Endothelial cell of umbilical vein (primary cell): ENCODE measurements around the gene CLDN1. TPM values are rescaled to one million over a fixed set of nuclear protein-coding genes. Genes with fewer than 3 reads are reported as not detected.

Experiments
- BruUV-seq: library from RNA; stranded (reverse); fragments of 400-500 nt; replicated peaks from 2 replicates; lab custom pipeline; 2021; lab: Mats Ljungman, UMichigan
- CTCF ChIA-PET: fragments of 300-600, 350-600 bp; sonication (Branson Sonifier 250); formaldehyde crosslinking; loops from one replicate; lab custom pipeline; 2021; ENCODE audit warnings: antibody characterized with exemption, inconsistent platforms; lab: Charles Lee
- POLR2A ChIA-PET: fragments of 300-600, 350-600 bp; sonication (Branson Sonifier 250); formaldehyde crosslinking; loops from one replicate; lab custom pipeline; 2021; ENCODE audit warnings: antibody characterized with exemption, inconsistent platforms; lab: Charles Lee
- DNase-seq: peaks from one replicate; pipeline ENCODE4 v3.0.0-alpha.2; 2011; ENCODE audit warnings: low read depth, low spot score
- FAIRE-seq: peaks from 2 replicates; lab custom pipeline; 2011; peaks lifted over from hg19 to GRCh38; lab: Jason Lieb, UNC
- H2AFZ ChIP-seq: 2 replicates; pipeline ENCODE4 v1.6.0; 2012; ENCODE audit warnings: low read depth, low read length, control low read depth, inconsistent platforms
- H3K27ac ChIP-seq: 2 replicates; pipeline ENCODE4 v1.5.1; 2011; ENCODE audit warnings: low read depth, mild to moderate bottlenecking, control low read depth, low read length, moderate library complexity; ENCODE audit not compliant: insufficient read depth
- H3K27me3 ChIP-seq, 2 experiments: 2 replicates each; pipeline versions ENCODE4 v1.6.0 to v1.6.1; 2011; ENCODE audit warnings: low read length in 2 of 2, mixed read lengths in 1 of 2; ENCODE audit not compliant: control insufficient read depth in 2 of 2, insufficient read depth in 2 of 2
- H3K36me3 ChIP-seq, 2 experiments: 2 replicates in 1 of 2; 3 replicates in 1 of 2; pipeline ENCODE4 v1.5.1; 2011; ENCODE audit warnings: low read length in 2 of 2, mild to moderate bottlenecking in 1 of 2, moderate library complexity in 1 of 2; ENCODE audit not compliant: control insufficient read depth in 2 of 2, insufficient read depth in 2 of 2; ENCODE audit errors: extremely low read depth in 1 of 2
- H3K4me1 ChIP-seq: 3 replicates; pipeline ENCODE4 v1.5.1; 2011; ENCODE audit warnings: mild to moderate bottlenecking, low read length; ENCODE audit not compliant: control insufficient read depth, insufficient read depth; ENCODE audit errors: extremely low read depth
- H3K4me2 ChIP-seq: 2 replicates; pipeline ENCODE4 v1.6.1; 2011; ENCODE audit warnings: low read length, control low read depth, mixed read lengths; ENCODE audit not compliant: insufficient read depth
- H3K4me3 ChIP-seq, 3 experiments: fragments of 200-600 bp in 1 of 3; sonication (generic), shearing (Covaris generic) in 1 of 3; replicated peaks in 1 of 3; 2 replicates each; pipeline ENCODE4 v1.5.1; 2011 to 2016; ENCODE audit warnings: control low read depth in 3 of 3, low read length in 3 of 3, mild to moderate bottlenecking in 2 of 3, inconsistent platforms in 1 of 3, low read depth in 1 of 3, moderate library complexity in 1 of 3; ENCODE audit not compliant: insufficient read depth in 1 of 3
- H3K79me2 ChIP-seq: 2 replicates; pipeline ENCODE4 v1.6.0; 2012; ENCODE audit warnings: low read length, inconsistent platforms; ENCODE audit not compliant: control insufficient read depth, insufficient read depth
- H3K9ac ChIP-seq: replicated peaks from 2 replicates; pipeline ENCODE3; 2011; ENCODE audit warnings: low read length, control low read depth; ENCODE audit not compliant: insufficient read depth; ENCODE audit errors: extremely low read depth
- H3K9me1 ChIP-seq: replicated peaks from 3 replicates; pipeline ENCODE4 v1.6.0; 2011; ENCODE audit warnings: mild to moderate bottlenecking, low read length; ENCODE audit not compliant: control insufficient read depth, insufficient read depth; ENCODE audit errors: extremely low read depth
- H3K9me3 ChIP-seq: replicated peaks from 2 replicates; pipeline ENCODE4 v1.5.1; 2012; ENCODE audit warnings: low read length, inconsistent platforms; ENCODE audit not compliant: control insufficient read depth, insufficient read depth
- H4K20me1 ChIP-seq: replicated peaks from 2 replicates; pipeline ENCODE3; 2011; ENCODE audit warnings: mild to moderate bottlenecking, low read length; ENCODE audit not compliant: control insufficient read depth, insufficient read depth; ENCODE audit errors: extremely low read depth
- EZH2 ChIP-seq: IDR thresholded peaks from 2 replicates; pipeline ENCODE4 v1.6.1; 2012; ENCODE audit warnings: borderline replicate concordance, low read depth, mild to moderate bottlenecking, moderate library complexity, low read length, inconsistent platforms; ENCODE audit not compliant: severe bottlenecking
- FOS ChIP-seq: IDR thresholded peaks from 2 replicates; pipeline ENCODE4 v1.6.1; 2011; ENCODE audit warnings: mild to moderate bottlenecking, low read length, moderate library complexity, borderline replicate concordance; ENCODE audit not compliant: insufficient read depth
- GATA2 ChIP-seq: IDR thresholded peaks from 2 replicates; pipeline ENCODE4 v1.7.0; 2011; ENCODE audit warnings: low read depth, mild to moderate bottlenecking, moderate library complexity, mixed read lengths, low read length; ENCODE audit not compliant: insufficient read length, insufficient read depth
- JUN ChIP-seq: IDR thresholded peaks from 2 replicates; pipeline ENCODE4 v1.6.1; 2011; ENCODE audit warnings: borderline replicate concordance, low read depth; ENCODE audit not compliant: insufficient read length, insufficient read depth
- MYC ChIP-seq: IDR thresholded peaks from one replicate; pipeline ENCODE4 v1.6.1; 2011; ENCODE audit warnings: mild to moderate bottlenecking, low read depth, low read length
- POLR2A ChIP-seq: IDR thresholded peaks from 2 replicates; pipeline ENCODE4 v1.6.1; 2012; ENCODE audit warnings: low read depth, mild to moderate bottlenecking, control low read depth, low read length
- POLR2AphosphoS5 ChIP-seq: IDR thresholded peaks from 2 replicates; pipeline ENCODE4 v1.6.1; 2012; ENCODE audit warnings: low read depth, mild to moderate bottlenecking, control low read depth, low read length, moderate library complexity; ENCODE audit not compliant: insufficient read depth
- dilution Hi-C: fragments of 300-500 bp; cut with MboI; formaldehyde crosslinking; loops from one replicate; pipeline ENCODE4 v1.15.0; 2019; ENCODE audit warnings: low sequenced_read_pairs; ENCODE audit not compliant: extremely low pct_ligation_motif_present
- intact Hi-C: fragments of 100-400 bp; cut with micrococcal nuclease; formaldehyde crosslinking; loops from one replicate; pipeline ENCODE4 v1.10.0; 2022
- polyA plus RNA-seq, 4 experiments: library from polyadenylated mRNA; depleted of rRNA in 3 of 4; stranded (reverse) in 3 of 4; unstranded in 1 of 4; fragments of >200 nt; gene quantifications; 2 replicates each; pipeline versions ENCODE4 v1.2.1 to v1.2.3, GENCODE V29; 2011 to 2012; ENCODE audit warnings: missing spikeins in 1 of 4
- total RNA-seq: library from RNA; stranded (reverse); gene quantifications from 2 replicates; pipeline ENCODE4 v1.2.3, GENCODE V29; 2021
- TF ChIP-seq, protein P1 (sequence below), 2 donors: IDR thresholded peaks; 1 replicate in 1 of 2; 2 replicates in 1 of 2; pipeline ENCODE4 v1.5.1; 2011; ENCODE audit warnings: low read length in 2 of 2, mild to moderate bottlenecking in 2 of 2, moderate library complexity in 2 of 2, control low read depth in 1 of 2, inconsistent platforms in 1 of 2, low read depth in 1 of 2; ENCODE audit not compliant: insufficient read depth in 1 of 2; ENCODE audit errors: extremely low read depth in 1 of 2
- TF ChIP-seq, protein P2 (sequence below): IDR thresholded peaks from 2 replicates; pipeline ENCODE4 v1.6.1; 2011; ENCODE audit not compliant: insufficient read depth, insufficient read length

Gene CLDN1
- total and polyA plus RNA-seq, 2 donors (not counting 3 experiments of a cell fraction or from before 2014, with no cell fraction given): 0.27 to 0.32 TPM

DNA sequence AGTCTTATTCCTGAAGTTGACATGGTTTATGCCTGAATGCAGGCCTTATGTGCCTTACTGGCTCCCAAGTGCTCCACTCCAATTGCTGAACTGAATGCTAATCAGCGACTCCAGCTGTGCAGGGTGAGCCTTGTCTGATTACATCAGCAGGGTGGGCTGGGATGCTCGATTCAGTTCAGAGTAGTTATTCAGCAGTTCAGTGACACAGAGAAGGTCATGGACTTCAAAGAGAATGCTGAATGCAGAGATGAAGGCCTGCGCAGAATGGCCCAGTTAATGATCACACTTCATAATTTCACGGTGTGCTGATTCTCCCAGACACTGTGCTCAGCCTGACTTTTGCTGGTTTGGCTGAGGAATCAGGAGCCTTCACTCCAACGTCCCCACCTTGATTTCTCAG, 63.6 kb downstream of the CLDN1 start:
- dilution Hi-C loops: no loop called here
- CTCF ChIA-PET: no interaction called here
- Histone ChIP-seq H3K9ac (no peak overlapping the region), H3K27me3 (no peaks in the 10 kb centered on the region), H3K9me3 (no peaks in the 10 kb centered on the region), H3K36me3 (no peaks in the 10 kb centered on the region), H3K79me2 (no peaks in the 10 kb centered on the region), H3K9me1 (no peaks in the 10 kb centered on the region), H3K4me2 (no peak overlapping the region), H4K20me1 (no peaks in the 10 kb centered on the region), H3K27ac (no peak overlapping the region), H2AFZ (no peak overlapping the region), H3K4me3 (no peak overlapping the region), H3K4me1 (no peaks in the 10 kb centered on the region)
- TF ChIP-seq POLR2A (no peak), MYC (no peak), POLR2AphosphoS5 (no peak), EZH2 (no peak), FOS (no peak), GATA2 (no peak), JUN (no peak)
- TF ChIP-seq, protein P1, sequence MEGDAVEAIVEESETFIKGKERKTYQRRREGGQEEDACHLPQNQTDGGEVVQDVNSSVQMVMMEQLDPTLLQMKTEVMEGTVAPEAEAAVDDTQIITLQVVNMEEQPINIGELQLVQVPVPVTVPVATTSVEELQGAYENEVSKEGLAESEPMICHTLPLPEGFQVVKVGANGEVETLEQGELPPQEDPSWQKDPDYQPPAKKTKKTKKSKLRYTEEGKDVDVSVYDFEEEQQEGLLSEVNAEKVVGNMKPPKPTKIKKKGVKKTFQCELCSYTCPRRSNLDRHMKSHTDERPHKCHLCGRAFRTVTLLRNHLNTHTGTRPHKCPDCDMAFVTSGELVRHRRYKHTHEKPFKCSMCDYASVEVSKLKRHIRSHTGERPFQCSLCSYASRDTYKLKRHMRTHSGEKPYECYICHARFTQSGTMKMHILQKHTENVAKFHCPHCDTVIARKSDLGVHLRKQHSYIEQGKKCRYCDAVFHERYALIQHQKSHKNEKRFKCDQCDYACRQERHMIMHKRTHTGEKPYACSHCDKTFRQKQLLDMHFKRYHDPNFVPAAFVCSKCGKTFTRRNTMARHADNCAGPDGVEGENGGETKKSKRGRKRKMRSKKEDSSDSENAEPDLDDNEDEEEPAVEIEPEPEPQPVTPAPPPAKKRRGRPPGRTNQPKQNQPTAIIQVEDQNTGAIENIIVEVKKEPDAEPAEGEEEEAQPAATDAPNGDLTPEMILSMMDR (IDR thresholded peaks at IDR 0.05; ENCODE audit: extremely low read depth in 1 of 2, insufficient read depth in 1 of 2, low read depth in 1 of 2, low read length in 2 of 2): no peak
- TF ChIP-seq, protein P2, sequence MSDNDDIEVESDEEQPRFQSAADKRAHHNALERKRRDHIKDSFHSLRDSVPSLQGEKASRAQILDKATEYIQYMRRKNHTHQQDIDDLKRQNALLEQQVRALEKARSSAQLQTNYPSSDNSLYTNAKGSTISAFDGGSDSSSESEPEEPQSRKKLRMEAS: no peak
- intact Hi-C loops: no loop called here
- POLR2A ChIA-PET: no interaction called here
- no peak for FAIRE-seq
- no TSS peak for BruUV-seq
- DNase-seq: no peak

Other genes with a start within 250 kb of the CLDN1 start
- gene P3H2, start 201.5 kb downstream of the CLDN1 start, total RNA-seq: 4.8 and 6.6 TPM in 2 replicates
- gene P3H2, start 201.5 kb downstream of the CLDN1 start, polyA plus RNA-seq: 5.8 and 6.8 TPM in 2 replicates
- not detected in 2 replicates for gene CLDN16, start 65.7 kb upstream of the CLDN1 start, total RNA-seq
- gene CLDN16, start 65.7 kb upstream of the CLDN1 start, polyA plus RNA-seq: 0.01 TPM in 1 of 2 replicates, not detected in the other
- not detected in 2 replicates for gene TMEM207, start 127.5 kb upstream of the CLDN1 start, total RNA-seq
- not detected in 2 replicates for gene TMEM207, start 127.5 kb upstream of the CLDN1 start, polyA plus RNA-seq
- 8.7 and 9.2 TPM in 2 replicates for gene IL1RAP, start 191.6 kb upstream of the CLDN1 start, total RNA-seq
- 3.4 and 4.3 TPM in 2 replicates for gene IL1RAP, start 191.6 kb upstream of the CLDN1 start, polyA plus RNA-seq